OCI-LY3 (cell line): ENCODE measurements around the gene AAMDC.
"Not testable (repeated sequence)": the region's sequence is repeated elsewhere in the genome, so short reads cannot be mapped to it uniquely, and the experiment has no call there.

Experiments used
- H2AFZ ChIP-seq: fragments of 200-600, 300-600 bp; shearing (Covaris generic); 2 replicates; pipeline ENCODE4 v1.6.0; 2014; ENCODE audit warnings: antibody characterized with exemption, low read depth, low read length
- H3K27ac ChIP-seq: fragments of 200-600, 300-600 bp; sonication (generic); 2 replicates; pipeline ENCODE4 v1.5.1; 2014; ENCODE audit warnings: mild to moderate bottlenecking, low read length, moderate library complexity, mixed read lengths
- H3K27me3 ChIP-seq: fragments of 200-600, 300-600 bp; sonication (generic); 2 replicates; pipeline ENCODE4 v1.6.1; 2014; ENCODE audit warnings: low read depth, low read length, mixed read lengths
- H3K36me3 ChIP-seq: fragments of 200-600, 300-600 bp; sonication (generic); replicated peaks from 2 replicates; pipeline ENCODE3; 2014; ENCODE audit warnings: low read depth, low read length, mixed read lengths
- H3K4me1 ChIP-seq: fragments of 300-600, 200-600 bp; sonication (generic); 2 replicates; pipeline ENCODE4 v1.6.1; 2014; ENCODE audit warnings: low read length, mixed read lengths
- H3K4me2 ChIP-seq: fragments of 200-600, 300-600 bp; sonication (generic); 2 replicates; pipeline ENCODE4 v1.6.1; 2014; ENCODE audit warnings: low read length, mixed read lengths
- H3K4me3 ChIP-seq: fragments of 300-600, 200-600 bp; sonication (generic); 2 replicates; pipeline ENCODE4 v1.5.1; 2014; ENCODE audit warnings: antibody characterized with exemption, mild to moderate bottlenecking, low read length, moderate library complexity
- H3K79me2 ChIP-seq: fragments of 300-600, 200-600 bp; shearing (Covaris generic); 2 replicates; pipeline ENCODE4 v1.6.1; 2014; ENCODE audit warnings: mild to moderate bottlenecking, low read length, mixed read lengths
- H3K9ac ChIP-seq: fragments of 300-600, 200-600 bp; shearing (Covaris generic); 2 replicates; pipeline ENCODE4 v1.6.0; 2014; ENCODE audit warnings: mild to moderate bottlenecking, low read length, moderate library complexity
- H3K9me3 ChIP-seq: fragments of 200-600, 300-600 bp; shearing (Covaris generic); 2 replicates; pipeline ENCODE4 v1.6.1; 2014; ENCODE audit warnings: low read length, mixed read lengths; ENCODE audit not compliant: insufficient read depth
- H4K20me1 ChIP-seq: fragments of 200-600, 300-600 bp; sonication (generic); 2 replicates; pipeline ENCODE4 v1.6.1; 2016; ENCODE audit warnings: low read length, mixed read lengths; ENCODE audit not compliant: insufficient read depth
- CTCF ChIP-seq: fragments of 200-600, 300-600 bp; sonication (generic); IDR thresholded peaks from 2 replicates; pipeline ENCODE4 v1.5.1; 2014; ENCODE audit warnings: antibody characterized with exemption, low read length, low read depth
- EZH2phosphoT487 ChIP-seq: fragments of 200-600 bp; shearing (Covaris generic); IDR thresholded peaks from 2 replicates; pipeline ENCODE4 v1.6.1; 2018; ENCODE audit warnings: antibody characterized with exemption, mixed run types, low read depth

The AAMDC gene

GRCh38 chr11:77874206-77874605, 53.3 kb downstream of the AAMDC start:
- H3K27ac ChIP-seq: no peak overlapping the region
- no peaks in the 10 kb centered on the region for H3K27me3 ChIP-seq
- no peaks in the 10 kb centered on the region for H3K79me2 ChIP-seq
- no peaks in the 10 kb centered on the region for H3K9me3 ChIP-seq
- no peak overlapping the region for H3K4me3 ChIP-seq
- H3K36me3 ChIP-seq: peaks cover 22% of the 10 kb centered on the region
- H3K4me2 ChIP-seq: no peak overlapping the region
- no peak overlapping the region for H3K9ac ChIP-seq
- H4K20me1 ChIP-seq: no peaks in the 10 kb centered on the region
- H3K4me1 ChIP-seq: no peaks in the 10 kb centered on the region
- H2AFZ ChIP-seq: no peak overlapping the region
- no peak for TF ChIP-seq EZH2phosphoT487

GRCh38 chr11:77876045-77876444, 55.1 kb downstream of the AAMDC start:
- Histone ChIP-seq H3K9ac (no peak overlapping the region), H3K4me1 (no peaks in the 10 kb centered on the region), H3K4me3 (no peak overlapping the region), H3K79me2 (no peaks in the 10 kb centered on the region), H3K9me3 (no peaks in the 10 kb centered on the region), H3K36me3 (peaks cover 28% of the 10 kb centered on the region), H3K27ac (no peak overlapping the region), H3K27me3 (no peaks in the 10 kb centered on the region), H4K20me1 (no peaks in the 10 kb centered on the region), H2AFZ (no peak overlapping the region), H3K4me2 (no peak overlapping the region)
- TF ChIP-seq CTCF: no peak
- TF ChIP-seq EZH2phosphoT487: no peak

DNA sequence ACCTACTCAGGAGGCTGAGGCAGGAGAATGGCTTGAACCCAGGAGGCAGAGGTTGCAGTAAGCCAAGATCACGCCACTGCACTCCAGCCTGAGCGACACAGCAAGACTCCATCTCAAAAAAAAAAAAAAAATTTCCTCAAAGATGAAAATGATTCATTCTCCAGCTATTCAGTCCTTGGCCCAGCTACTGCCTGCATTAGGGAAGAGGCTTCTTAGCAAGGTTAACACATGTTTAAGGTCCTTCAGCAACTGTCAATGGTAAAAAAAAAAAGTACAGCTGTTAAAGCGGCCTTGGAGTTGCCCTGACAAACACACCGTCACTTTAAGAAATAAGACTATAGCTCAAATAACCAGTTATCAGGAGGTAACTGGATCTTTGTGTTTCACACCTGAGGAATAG, 57.3 kb downstream of the AAMDC start:
- H3K79me2 ChIP-seq, H3K4me3 ChIP-seq, H3K9me3 ChIP-seq, H3K9ac ChIP-seq, H4K20me1 ChIP-seq, H2AFZ ChIP-seq, H3K4me2 ChIP-seq, H3K4me1 ChIP-seq, H3K27ac ChIP-seq, H3K27me3 ChIP-seq: not testable (repeated sequence)
- peaks cover 36% of the 10 kb centered on the region for H3K36me3 ChIP-seq

- no peak overlapping the region for H3K4me2 ChIP-seq
- H3K9me3 ChIP-seq: no peaks in the 10 kb centered on the region
- no peaks in the 10 kb centered on the region for H3K79me2 ChIP-seq
- no peaks in the 10 kb centered on the region for H4K20me1 ChIP-seq
- no peak overlapping the region for H2AFZ ChIP-seq
- H3K4me3 ChIP-seq: no peak overlapping the region
- TF ChIP-seq EZH2phosphoT487: no peak
- TF ChIP-seq CTCF: no peak
- no peak overlapping the region for H3K27ac ChIP-seq
- no peaks in the 10 kb centered on the region for H3K4me1 ChIP-seq
- H3K9ac ChIP-seq: no peak overlapping the region
- peaks cover 40% of the 10 kb centered on the region for H3K36me3 ChIP-seq
- H3K27me3 ChIP-seq: no peaks in the 10 kb centered on the region
Measured at GRCh38 chr11:77879218-77879617, 58.3 kb downstream of the AAMDC start.

GRCh38 chr11:77882396-77882795, 61.5 kb downstream of the AAMDC start:
- H3K9ac ChIP-seq: no peak overlapping the region
- H3K4me3 ChIP-seq: no peak overlapping the region
- no peaks in the 10 kb centered on the region for H3K27me3 ChIP-seq
- H3K27ac ChIP-seq: no peak overlapping the region
- TF ChIP-seq CTCF (no peak), EZH2phosphoT487 (no peak)
- H2AFZ ChIP-seq: no peak overlapping the region
- H3K9me3 ChIP-seq: no peaks in the 10 kb centered on the region
- no peak overlapping the region for H3K4me2 ChIP-seq
- H4K20me1 ChIP-seq: no peaks in the 10 kb centered on the region
- peaks cover 33% of the 10 kb centered on the region for H3K36me3 ChIP-seq
- no peaks in the 10 kb centered on the region for H3K4me1 ChIP-seq
- H3K79me2 ChIP-seq: no peaks in the 10 kb centered on the region
